Tibial nerve (tissue), 4 donors: ENCODE data around the gene PHACTR1.

Source experiments
- EP300 ChIP-seq, 2 donors: sonication (generic); formaldehyde crosslinking; IDR thresholded peaks; one replicate each; pipeline ENCODE4 v1.6.1; 2017; ENCODE audit warnings: antibody characterized with exemption in 2 of 2, mild to moderate bottlenecking in 1 of 2
- POLR2A ChIP-seq, 2 donors: fragments of 450-650 bp; IDR thresholded peaks; one replicate each; pipeline ENCODE4 v1.6.1; 2017; ENCODE audit warnings: antibody characterized with exemption in 2 of 2, mild to moderate bottlenecking in 2 of 2, moderate library complexity in 2 of 2
- TF ChIP-seq, protein P1 (sequence below), 5 experiments: fragments of 200-600 bp in 3 of 5; fragments of 450-650 bp in 2 of 5; sonication (generic) in 3 of 5; IDR thresholded peaks; one replicate each; pipeline ENCODE4 v1.5.1; 2016 to 2019; ENCODE audit warnings: antibody characterized with exemption in 5 of 5, mild to moderate bottlenecking in 3 of 5, moderate library complexity in 2 of 5

DNA sequence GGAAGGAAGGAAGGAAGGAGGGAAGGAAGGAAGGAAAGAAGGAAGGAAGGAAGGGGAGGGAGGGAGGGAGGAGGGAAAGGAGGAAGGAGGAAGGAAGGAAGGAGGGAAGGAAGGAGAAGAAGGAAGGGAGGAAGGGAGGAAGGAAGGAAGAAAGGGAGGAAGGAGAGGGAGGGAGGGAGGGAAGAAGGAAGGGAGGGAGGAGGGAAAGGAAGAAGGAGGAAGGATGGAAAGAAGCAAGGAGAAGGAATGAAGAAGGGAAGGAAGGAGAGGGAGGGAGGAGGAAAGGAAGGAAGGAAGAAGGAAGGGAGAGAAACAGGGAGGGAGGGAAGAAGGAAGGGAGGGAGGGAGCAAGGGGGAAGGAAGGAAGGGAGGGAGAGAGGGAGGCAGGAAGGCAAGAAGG, 204.9 kb downstream of the PHACTR1 start:
- TF ChIP-seq, protein P1, sequence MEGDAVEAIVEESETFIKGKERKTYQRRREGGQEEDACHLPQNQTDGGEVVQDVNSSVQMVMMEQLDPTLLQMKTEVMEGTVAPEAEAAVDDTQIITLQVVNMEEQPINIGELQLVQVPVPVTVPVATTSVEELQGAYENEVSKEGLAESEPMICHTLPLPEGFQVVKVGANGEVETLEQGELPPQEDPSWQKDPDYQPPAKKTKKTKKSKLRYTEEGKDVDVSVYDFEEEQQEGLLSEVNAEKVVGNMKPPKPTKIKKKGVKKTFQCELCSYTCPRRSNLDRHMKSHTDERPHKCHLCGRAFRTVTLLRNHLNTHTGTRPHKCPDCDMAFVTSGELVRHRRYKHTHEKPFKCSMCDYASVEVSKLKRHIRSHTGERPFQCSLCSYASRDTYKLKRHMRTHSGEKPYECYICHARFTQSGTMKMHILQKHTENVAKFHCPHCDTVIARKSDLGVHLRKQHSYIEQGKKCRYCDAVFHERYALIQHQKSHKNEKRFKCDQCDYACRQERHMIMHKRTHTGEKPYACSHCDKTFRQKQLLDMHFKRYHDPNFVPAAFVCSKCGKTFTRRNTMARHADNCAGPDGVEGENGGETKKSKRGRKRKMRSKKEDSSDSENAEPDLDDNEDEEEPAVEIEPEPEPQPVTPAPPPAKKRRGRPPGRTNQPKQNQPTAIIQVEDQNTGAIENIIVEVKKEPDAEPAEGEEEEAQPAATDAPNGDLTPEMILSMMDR (IDR thresholded peaks at IDR 0.05): no peak
- TF ChIP-seq EP300 (IDR thresholded peaks at IDR 0.05) (no peak), POLR2A (IDR thresholded peaks at IDR 0.05) (no peak)
